Stimulated activated CD8-positive, alpha-beta memory T cell treated with anti-CD3 and anti-CD28 coated beads, Interleukin-15, amount 100 ng/mL, for 48 hours (primary cell): Measurements from ENCODE around the gene UPK1A.
"Not testable (repeated sequence)": the region's sequence is repeated elsewhere in the genome, so short reads cannot be mapped to it uniquely, and the experiment has no call there.

Source experiments
- DNase-seq, 2 donors: peaks; one replicate each; pipeline ENCODE4 v3.0.0-alpha.2; 2020; ENCODE audit warnings: low read depth in 2 of 2

UPK1A gene

GRCh38 chr19:35644206-35644986, 21.9 kb upstream of the UPK1A start:
- peak; percentile 96 to 97 for DNase-seq

GRCh38 chr19:35644987-35645679, 21.2 kb upstream of the UPK1A start:
- DNase-seq: peak; percentile 71 to 81

- no peak for DNase-seq
Observed at GRCh38 chr19:35645680-35646511, 20.4 kb upstream of the UPK1A start.

GRCh38 chr19:35648017-35648961, 18.0 kb upstream of the UPK1A start, which contains the start of gene COX6B1:
Gene COX6B1, plus strand, starts transcription at chr19:35648323. Its CDS starts 2,921 bp downstream, at chr19:35651244.
- DNase-seq: peak; percentile 90

GRCh38 chr19:35650581-35650980, 15.7 kb upstream of the UPK1A start:
- no peak for DNase-seq

GRCh38 chr19:35654828-35655227, 11.5 kb upstream of the UPK1A start:
- not testable (repeated sequence) for DNase-seq

GRCh38 chr19:35655600-35655999, 10.7 kb upstream of the UPK1A start:
- no peak for DNase-seq

- no peak for DNase-seq
Observed at GRCh38 chr19:35656700-35657099, 9.6 kb upstream of the UPK1A start.

- no peak for DNase-seq
Observed at GRCh38 chr19:35657904-35658700, 8.2 kb upstream of the UPK1A start.

- DNase-seq: no peak
Observed at GRCh38 chr19:35661995-35662340, 4.3 kb upstream of the UPK1A start.

- DNase-seq: no peak
Observed at GRCh38 chr19:35663981-35664380, 2.3 kb upstream of the UPK1A start.

GRCh38 chr19:35665157-35665556, 1.2 kb upstream of the UPK1A start:
- no peak for DNase-seq

GRCh38 chr19:35665604-35666003, 713 bp upstream of the UPK1A start:
- no peak for DNase-seq

- DNase-seq: no peak
Observed at GRCh38 chr19:35669566-35669965, 3.2 kb downstream of the UPK1A start.

GRCh38 chr19:35669974-35670373, 3.7 kb downstream of the UPK1A start:
- no peak for DNase-seq

- DNase-seq: no peak
Observed at GRCh38 chr19:35670686-35671085, 4.4 kb downstream of the UPK1A start.

- no peak for DNase-seq
Observed at GRCh38 chr19:35671818-35672217, 5.5 kb downstream of the UPK1A start.

- peak; percentile 38 to 54 for DNase-seq
Observed at GRCh38 chr19:35673121-35673804, 6.9 kb downstream of the UPK1A start.

GRCh38 chr19:35675589-35676140, 9.3 kb downstream of the UPK1A start:
- DNase-seq: no peak
